Measurements from ENCODE around the gene OTC.

The OTC gene

DNA sequence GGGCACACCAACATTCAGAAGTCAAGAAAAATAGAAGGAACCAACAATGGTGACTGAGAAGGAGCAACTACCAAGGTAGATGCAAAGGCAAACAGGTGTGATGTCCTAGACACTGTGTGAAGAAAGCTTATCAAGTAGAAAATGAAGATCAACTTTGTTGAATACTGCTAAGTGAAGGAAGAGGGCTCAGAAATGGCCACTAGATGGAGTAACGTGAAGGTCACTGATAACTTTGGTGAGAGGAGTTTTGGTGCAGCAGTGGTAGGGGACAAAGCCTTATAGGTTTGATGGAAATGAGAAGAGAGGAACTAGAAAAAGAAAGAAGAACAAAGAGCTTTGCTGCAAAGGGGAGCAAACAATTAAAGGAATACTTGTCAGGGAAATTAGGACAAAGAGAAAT, 23.5 kb downstream of the OTC start:
- H3K79me2 ChIP-seq (ENCODE audit: control insufficient read depth, insufficient read depth, low read length) = no peaks in the 10 kb centered on the region
- H3K56ac ChIP-seq (ENCODE audit: low read length) = no peak overlapping the region
- no peak overlapping the region for H2AK5ac ChIP-seq (ENCODE audit: low read length)
- no peak overlapping the region for H2BK120ac ChIP-seq (ENCODE audit: low read depth, low read length)
- peak; percentile 29 for DNase-seq
- no peak overlapping the region for H2BK15ac ChIP-seq (replicated peaks; ENCODE audit: low read depth)
- H3K18ac ChIP-seq (ENCODE audit: low read length) = no peak overlapping the region
- no peak overlapping the region for H4K8ac ChIP-seq (ENCODE audit: low read depth, low read length)
- no peak overlapping the region for H4K5ac ChIP-seq (ENCODE audit: low read length)
- no peak overlapping the region for H3K4me3 ChIP-seq (ENCODE audit: low read length)
- H3K27ac ChIP-seq (ENCODE audit: low read depth, low read length) = no peak overlapping the region
- no peaks in the 10 kb centered on the region for H3K36me3 ChIP-seq (ENCODE audit: control insufficient read depth, insufficient read depth, low read length)
- H3K9ac ChIP-seq (ENCODE audit: low read length) = no peak overlapping the region
- H3K4me1 ChIP-seq (ENCODE audit: control insufficient read depth, low read depth, low read length) = no peaks in the 10 kb centered on the region
- WGBS (ENCODE audit: extremely low coverage, insufficient coverage, low lambda C conversion rate) = no CpG with 5 or more reads among the region's 1 CpG
- no peak overlapping the region for H3K4me2 ChIP-seq (ENCODE audit: low read length)
- no peak overlapping the region for H3K4ac ChIP-seq (ENCODE audit: low read depth, low read length)
- no peaks in the 10 kb centered on the region for H3K79me1 ChIP-seq (ENCODE audit: low read length)
- H3K23ac ChIP-seq (ENCODE audit: low read length) = no peak overlapping the region
- H2BK5ac ChIP-seq (ENCODE audit: low read length) = no peak overlapping the region
- no peaks in the 10 kb centered on the region for H3K27me3 ChIP-seq (ENCODE audit: insufficient read depth, low read length, poor library complexity)

DNA sequence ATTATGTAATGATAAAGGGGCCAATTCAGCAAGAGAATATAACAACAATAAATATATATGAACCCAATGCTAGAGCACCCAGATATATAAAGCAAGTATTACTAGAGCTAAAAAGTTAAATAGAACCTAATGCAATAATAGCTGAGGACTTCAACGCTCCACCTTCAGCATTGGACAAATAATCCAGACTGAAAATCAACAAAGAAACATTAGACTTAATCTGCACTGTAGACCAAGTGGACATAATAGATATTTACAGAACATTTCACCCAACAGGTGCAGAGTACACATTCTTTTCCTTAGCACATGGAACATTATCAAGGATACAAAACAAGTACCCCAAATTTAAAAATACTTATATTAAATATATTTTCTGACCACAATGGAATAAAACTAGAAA, 24.3 kb downstream of the OTC start:
- H3K27me3 ChIP-seq (ENCODE audit: insufficient read depth, low read length, poor library complexity) = no peaks in the 10 kb centered on the region
- no peak overlapping the region for H2AK5ac ChIP-seq (ENCODE audit: low read length)
- no peak overlapping the region for H3K4ac ChIP-seq (ENCODE audit: low read depth, low read length)
- H2BK15ac ChIP-seq (replicated peaks; ENCODE audit: low read depth) = no peak overlapping the region
- no CpG with 5 or more reads among the region's 1 CpG for WGBS (ENCODE audit: extremely low coverage, insufficient coverage, low lambda C conversion rate)
- H3K79me1 ChIP-seq (ENCODE audit: low read length) = no peaks in the 10 kb centered on the region
- H3K23ac ChIP-seq (ENCODE audit: low read length) = no peak overlapping the region
- no peak overlapping the region for H4K8ac ChIP-seq (ENCODE audit: low read depth, low read length)
- H3K27ac ChIP-seq (ENCODE audit: low read depth, low read length) = no peak overlapping the region
- H2BK5ac ChIP-seq (ENCODE audit: low read length) = no peak overlapping the region
- H3K36me3 ChIP-seq (ENCODE audit: control insufficient read depth, insufficient read depth, low read length) = no peaks in the 10 kb centered on the region
- no peak overlapping the region for H2BK120ac ChIP-seq (ENCODE audit: low read depth, low read length)
- no peak overlapping the region for H3K4me2 ChIP-seq (ENCODE audit: low read length)
- no peak overlapping the region for H3K4me3 ChIP-seq (ENCODE audit: low read length)
- H3K9ac ChIP-seq (ENCODE audit: low read length) = no peak overlapping the region
- H3K4me1 ChIP-seq (ENCODE audit: control insufficient read depth, low read depth, low read length) = no peaks in the 10 kb centered on the region
- H3K18ac ChIP-seq (ENCODE audit: low read length) = no peak overlapping the region
- H4K5ac ChIP-seq (ENCODE audit: low read length) = no peak overlapping the region
- H3K79me2 ChIP-seq (ENCODE audit: control insufficient read depth, insufficient read depth, low read length) = no peaks in the 10 kb centered on the region
- no peak for DNase-seq
- H3K56ac ChIP-seq (ENCODE audit: low read length) = no peak overlapping the region

DNA sequence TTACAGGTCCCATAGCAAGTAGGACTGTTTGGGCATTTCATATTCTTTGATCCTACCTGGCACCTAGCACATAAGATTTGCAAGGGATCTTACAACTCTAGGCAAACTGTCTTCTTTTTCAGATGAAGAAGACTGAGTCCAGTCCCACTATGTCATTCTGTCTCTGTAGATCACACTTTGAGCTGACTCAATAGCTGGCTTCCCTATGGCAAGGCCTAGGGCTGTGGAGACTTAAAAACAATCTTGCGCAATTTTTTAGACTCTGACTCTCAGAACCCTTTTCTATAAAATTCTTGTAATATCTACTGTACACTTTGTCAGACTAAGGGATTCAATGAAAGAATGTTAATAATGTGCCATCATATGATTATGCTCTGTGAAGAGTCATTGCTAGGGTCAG, 26.7 kb downstream of the OTC start:
- H2BK5ac ChIP-seq (ENCODE audit: low read length) = no peak overlapping the region
- H2BK15ac ChIP-seq (replicated peaks; ENCODE audit: low read depth) = no peak overlapping the region
- H3K79me1 ChIP-seq (ENCODE audit: low read length) = no peaks in the 10 kb centered on the region
- no peak for DNase-seq
- no peak overlapping the region for H3K56ac ChIP-seq (ENCODE audit: low read length)
- no peak overlapping the region for H3K23ac ChIP-seq (ENCODE audit: low read length)
- no peak overlapping the region for H4K8ac ChIP-seq (ENCODE audit: low read depth, low read length)
- no peak overlapping the region for H3K4ac ChIP-seq (ENCODE audit: low read depth, low read length)
- H3K27me3 ChIP-seq (ENCODE audit: insufficient read depth, low read length, poor library complexity) = no peaks in the 10 kb centered on the region
- H3K79me2 ChIP-seq (ENCODE audit: control insufficient read depth, insufficient read depth, low read length) = no peaks in the 10 kb centered on the region
- H3K9ac ChIP-seq (ENCODE audit: low read length) = no peak overlapping the region
- H2AK5ac ChIP-seq (ENCODE audit: low read length) = no peak overlapping the region
- no peak overlapping the region for H3K27ac ChIP-seq (ENCODE audit: low read depth, low read length)
- no peaks in the 10 kb centered on the region for H3K4me1 ChIP-seq (ENCODE audit: control insufficient read depth, low read depth, low read length)
- no peak overlapping the region for H3K4me2 ChIP-seq (ENCODE audit: low read length)
- WGBS (ENCODE audit: extremely low coverage, insufficient coverage, low lambda C conversion rate) = no CpG with 5 or more reads among the region's 1 CpG
- H4K5ac ChIP-seq (ENCODE audit: low read length) = no peak overlapping the region
- no peak overlapping the region for H3K4me3 ChIP-seq (ENCODE audit: low read length)
- H2BK120ac ChIP-seq (ENCODE audit: low read depth, low read length) = no peak overlapping the region
- H3K36me3 ChIP-seq (ENCODE audit: control insufficient read depth, insufficient read depth, low read length) = no peaks in the 10 kb centered on the region
- no peak overlapping the region for H3K18ac ChIP-seq (ENCODE audit: low read length)

DNA sequence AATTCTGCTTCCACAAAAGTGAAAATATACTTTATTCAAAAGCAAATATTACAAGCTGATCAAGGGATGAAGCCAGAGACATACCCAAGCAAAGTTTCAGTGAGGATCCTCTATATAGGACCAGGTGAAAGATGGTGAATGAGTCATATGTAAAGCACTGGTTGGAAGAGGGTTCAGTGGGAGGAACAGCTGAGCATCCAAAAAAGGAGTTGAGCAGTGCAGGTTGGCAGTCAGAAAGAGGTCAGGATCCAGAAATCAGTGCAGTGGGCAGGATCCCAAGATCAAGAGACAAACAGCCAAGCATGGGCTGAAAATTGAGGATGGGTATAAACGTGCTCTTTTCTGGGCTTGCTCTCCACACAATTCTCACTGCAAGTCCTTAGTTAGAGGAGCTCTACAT, 30.3 kb downstream of the OTC start:
- H3K23ac ChIP-seq (ENCODE audit: low read length) = no peak overlapping the region
- H3K18ac ChIP-seq (ENCODE audit: low read length) = no peak overlapping the region
- H2BK5ac ChIP-seq (ENCODE audit: low read length) = no peak overlapping the region
- no peak overlapping the region for H2AK5ac ChIP-seq (ENCODE audit: low read length)
- H3K4me2 ChIP-seq (ENCODE audit: low read length) = no peak overlapping the region
- H3K79me1 ChIP-seq (ENCODE audit: low read length) = no peaks in the 10 kb centered on the region
- no peaks in the 10 kb centered on the region for H3K27me3 ChIP-seq (ENCODE audit: insufficient read depth, low read length, poor library complexity)
- no peaks in the 10 kb centered on the region for H3K4me1 ChIP-seq (ENCODE audit: control insufficient read depth, low read depth, low read length)
- H4K8ac ChIP-seq (ENCODE audit: low read depth, low read length) = no peak overlapping the region
- H3K79me2 ChIP-seq (ENCODE audit: control insufficient read depth, insufficient read depth, low read length) = no peaks in the 10 kb centered on the region
- no peak overlapping the region for H4K5ac ChIP-seq (ENCODE audit: low read length)
- no CpG with 5 or more reads among the region's 1 CpG for WGBS (ENCODE audit: extremely low coverage, insufficient coverage, low lambda C conversion rate)
- H3K4me3 ChIP-seq (ENCODE audit: low read length) = no peak overlapping the region
- DNase-seq = no peak
- no peak overlapping the region for H3K56ac ChIP-seq (ENCODE audit: low read length)
- no peak overlapping the region for H3K4ac ChIP-seq (ENCODE audit: low read depth, low read length)
- H3K9ac ChIP-seq (ENCODE audit: low read length) = no peak overlapping the region
- no peak overlapping the region for H2BK15ac ChIP-seq (replicated peaks; ENCODE audit: low read depth)
- H3K36me3 ChIP-seq (ENCODE audit: control insufficient read depth, insufficient read depth, low read length) = no peaks in the 10 kb centered on the region
- no peak overlapping the region for H2BK120ac ChIP-seq (ENCODE audit: low read depth, low read length)
- no peak overlapping the region for H3K27ac ChIP-seq (ENCODE audit: low read depth, low read length)

DNA sequence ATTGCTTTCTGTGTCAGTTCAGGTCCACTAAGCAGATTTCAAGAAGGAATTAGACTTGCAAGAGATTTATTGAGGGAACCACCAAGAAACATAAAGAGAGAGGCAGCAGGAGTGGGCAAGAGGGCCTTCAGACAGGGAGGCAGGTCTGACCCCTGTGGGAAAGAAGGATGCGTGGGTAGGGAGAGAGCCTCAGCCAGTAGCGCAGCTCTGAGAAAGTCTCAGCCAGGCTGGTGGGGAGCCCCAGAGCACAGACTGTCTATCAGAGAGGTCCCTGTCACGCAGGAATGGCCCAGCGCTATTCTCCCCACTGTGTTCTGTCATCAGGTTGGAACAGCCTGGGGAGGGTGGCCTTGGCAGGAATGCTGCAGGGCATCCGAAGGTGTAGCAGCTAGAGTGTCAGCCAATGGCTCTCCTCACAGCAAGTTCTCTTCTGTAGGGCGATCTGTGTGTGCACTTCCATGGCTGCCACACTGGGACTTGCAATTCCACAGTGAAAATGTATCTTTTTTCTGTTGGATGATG, 48.0 kb downstream of the OTC start:
- Histone ChIP-seq H3K4me3 (ENCODE audit: low read length) (no peak overlapping the region), H4K8ac (ENCODE audit: low read depth, low read length) (no peak overlapping the region), H3K18ac (ENCODE audit: low read length) (no peak overlapping the region), H3K9ac (ENCODE audit: low read length) (no peak overlapping the region), H3K4me2 (ENCODE audit: low read length) (no peak overlapping the region), H3K56ac (ENCODE audit: low read length) (no peak overlapping the region), H3K23ac (ENCODE audit: low read length) (no peak overlapping the region), H2BK15ac (replicated peaks; ENCODE audit: low read depth) (no peak overlapping the region), H3K4me1 (ENCODE audit: control insufficient read depth, low read depth, low read length) (no peaks in the 10 kb centered on the region), H2BK120ac (ENCODE audit: low read depth, low read length) (no peak overlapping the region), H3K79me1 (ENCODE audit: low read length) (no peaks in the 10 kb centered on the region), H3K79me2 (ENCODE audit: control insufficient read depth, insufficient read depth, low read length) (no peaks in the 10 kb centered on the region), H4K5ac (ENCODE audit: low read length) (no peak overlapping the region), H3K4ac (ENCODE audit: low read depth, low read length) (no peak overlapping the region), H2AK5ac (ENCODE audit: low read length) (no peak overlapping the region), H3K36me3 (ENCODE audit: control insufficient read depth, insufficient read depth, low read length) (no peaks in the 10 kb centered on the region), H2BK5ac (ENCODE audit: low read length) (no peak overlapping the region), H3K27me3 (ENCODE audit: insufficient read depth, low read length, poor library complexity) (no peaks in the 10 kb centered on the region), H3K27ac (ENCODE audit: low read depth, low read length) (no peak overlapping the region)
- no CpG with 5 or more reads among the region's 6 CpGs for WGBS (ENCODE audit: extremely low coverage, insufficient coverage, low lambda C conversion rate)
- no peak for DNase-seq

DNA sequence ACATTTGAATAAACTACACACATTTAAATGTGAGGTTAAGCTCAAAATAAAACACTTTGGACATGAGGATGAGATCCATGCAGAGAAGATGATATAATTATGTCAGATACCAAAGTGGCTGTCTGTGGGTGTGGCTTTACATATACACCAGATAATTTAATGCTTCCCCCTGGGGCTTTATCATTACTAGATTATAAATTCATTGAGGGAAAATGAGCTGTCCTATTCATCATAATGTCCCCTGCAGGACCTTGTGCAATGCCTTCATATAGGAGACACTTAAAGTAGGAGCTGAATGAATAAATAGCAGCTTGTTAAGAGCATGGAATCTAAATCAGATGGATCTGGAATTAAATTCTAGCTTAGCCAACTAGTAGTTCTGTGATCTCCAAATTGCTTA, 49.7 kb downstream of the OTC start:
- H2BK5ac ChIP-seq (ENCODE audit: low read length) = no peak overlapping the region
- no peak overlapping the region for H3K23ac ChIP-seq (ENCODE audit: low read length)
- DNase-seq = no peak
- H3K27me3 ChIP-seq (ENCODE audit: insufficient read depth, low read length, poor library complexity) = no peaks in the 10 kb centered on the region
- H3K18ac ChIP-seq (ENCODE audit: low read length) = no peak overlapping the region
- no peak overlapping the region for H3K4me3 ChIP-seq (ENCODE audit: low read length)
- no peaks in the 10 kb centered on the region for H3K4me1 ChIP-seq (ENCODE audit: control insufficient read depth, low read depth, low read length)
- H2AK5ac ChIP-seq (ENCODE audit: low read length) = no peak overlapping the region
- H3K4ac ChIP-seq (ENCODE audit: low read depth, low read length) = no peak overlapping the region
- no peak overlapping the region for H4K8ac ChIP-seq (ENCODE audit: low read depth, low read length)
- no peak overlapping the region for H4K5ac ChIP-seq (ENCODE audit: low read length)
- H3K36me3 ChIP-seq (ENCODE audit: control insufficient read depth, insufficient read depth, low read length) = no peaks in the 10 kb centered on the region
- H3K79me1 ChIP-seq (ENCODE audit: low read length) = no peaks in the 10 kb centered on the region
- H2BK15ac ChIP-seq (replicated peaks; ENCODE audit: low read depth) = no peak overlapping the region
- H2BK120ac ChIP-seq (ENCODE audit: low read depth, low read length) = no peak overlapping the region
- no peak overlapping the region for H3K9ac ChIP-seq (ENCODE audit: low read length)
- no peaks in the 10 kb centered on the region for H3K79me2 ChIP-seq (ENCODE audit: control insufficient read depth, insufficient read depth, low read length)
- H3K56ac ChIP-seq (ENCODE audit: low read length) = no peak overlapping the region
- H3K4me2 ChIP-seq (ENCODE audit: low read length) = no peak overlapping the region
- H3K27ac ChIP-seq (ENCODE audit: low read depth, low read length) = no peak overlapping the region

Data from mesendoderm (in vitro differentiated cells).